GM23248 (cell line): ENCODE results near the gene ANO2. TPM values are rescaled to one million over a fixed set of nuclear protein-coding genes. Genes with fewer than 3 reads are reported as not detected.
A peak's percentile ranks its signal among the peaks of the same experiment; 100 is the strongest.

Source experiments
- DNase-seq: peaks from one replicate; pipeline ENCODE4 v3.0.0-alpha.2; 2015
- H2AFZ ChIP-seq: fragments of 200-600 bp; sonication (generic); 2 replicates; pipeline ENCODE4 v1.6.1; 2016; ENCODE audit warnings: antibody characterized with exemption
- H3F3A ChIP-seq: fragments of 200-600 bp; sonication (generic); 2 replicates; pipeline ENCODE4 v1.6.1; 2016; ENCODE audit warnings: mild to moderate bottlenecking, antibody characterized with exemption, mixed run types; ENCODE audit not compliant: insufficient read depth
- H3K27ac ChIP-seq: fragments of 200-600 bp; sonication (generic); 2 replicates; pipeline ENCODE4 v1.5.1; 2016; ENCODE audit warnings: mild to moderate bottlenecking
- H3K27me3 ChIP-seq: fragments of 200-600 bp; sonication (generic); replicated peaks from 2 replicates; pipeline ENCODE4 v1.6.1; 2016; ENCODE audit warnings: mild to moderate bottlenecking; ENCODE audit not compliant: insufficient read depth
- H3K36me3 ChIP-seq: fragments of 200-600 bp; sonication (generic); 2 replicates; pipeline ENCODE4 v1.6.1; 2016; ENCODE audit warnings: low read depth, mild to moderate bottlenecking
- H3K4me1 ChIP-seq: fragments of 200-600 bp; sonication (generic); 2 replicates; pipeline ENCODE4 v1.6.1; 2016; ENCODE audit warnings: mild to moderate bottlenecking; ENCODE audit not compliant: insufficient read depth
- H3K4me2 ChIP-seq: fragments of 200-600 bp; sonication (generic); one replicate; pipeline ENCODE4 v1.6.1; 2016; ENCODE audit warnings: mild to moderate bottlenecking; ENCODE audit not compliant: unreplicated experiment
- H3K4me3 ChIP-seq: fragments of 200-600 bp; sonication (generic); 2 replicates; pipeline ENCODE4 v1.5.1; 2016; ENCODE audit warnings: mild to moderate bottlenecking
- H3K79me2 ChIP-seq: fragments of 200-600 bp; sonication (generic); 2 replicates; pipeline ENCODE4 v1.6.1; 2016; ENCODE audit warnings: mild to moderate bottlenecking; ENCODE audit not compliant: insufficient read depth
- H3K9ac ChIP-seq: fragments of 200-600 bp; sonication (generic); 2 replicates; pipeline ENCODE4 v1.6.1; 2016; ENCODE audit warnings: mild to moderate bottlenecking
- H3K9me2 ChIP-seq: fragments of 200-600 bp; sonication (generic); 2 replicates; pipeline ENCODE4 v1.6.1; 2016; ENCODE audit warnings: mixed run types, mild to moderate bottlenecking, moderate library complexity; ENCODE audit not compliant: insufficient read depth
- H3K9me3 ChIP-seq: fragments of 200-600 bp; sonication (generic); one replicate; pipeline ENCODE4 v1.6.1; 2017; ENCODE audit warnings: low read depth
- H4K20me1 ChIP-seq: fragments of 200-600 bp; sonication (generic); 2 replicates; pipeline ENCODE4 v1.6.0; 2016; ENCODE audit not compliant: insufficient read depth
- EZH2 ChIP-seq: fragments of 200-600 bp; sonication (generic); IDR thresholded peaks from 2 replicates; pipeline ENCODE4 v1.6.1; 2018; ENCODE audit warnings: antibody characterized with exemption, mild to moderate bottlenecking; ENCODE audit not compliant: insufficient read depth, poor library complexity, severe bottlenecking
- EZH2phosphoT487 ChIP-seq: fragments of 200-600 bp; sonication (generic); IDR thresholded peaks from 2 replicates; pipeline ENCODE4 v1.6.1; 2018; ENCODE audit warnings: antibody characterized with exemption, moderate library complexity, mild to moderate bottlenecking, low read depth; ENCODE audit not compliant: insufficient read depth
- WGBS, 2 experiments: methylation state at CpG; one replicate each; pipeline ENCODE4 v1.1.6; 2015 to 2017; ENCODE audit warnings: low lambda C conversion rate in 2 of 2, low coverage in 1 of 2; ENCODE audit errors: missing lambda C conversion rate in 2 of 2; 5-methylcytosine and 5-hydroxymethylcytosine counted together
- in situ Hi-C: fragments of 300-500 bp; cut with MboI; formaldehyde crosslinking; loops from 2 replicates; pipeline ENCODE4 v1.15.0; 2020
- polyA plus RNA-seq: library from polyadenylated mRNA; unstranded; fragments of >200 nt; fragmentation: Nextera tagmentation; extraction: Ambion mirVana; gene quantifications from 2 replicates; pipeline ENCODE4 v1.2.1, GENCODE V29; 2016
- total RNA-seq: library from RNA; depleted of rRNA; stranded (reverse); fragments of >200 nt; shearing (Covaris generic); gene quantifications from 2 replicates; pipeline ENCODE4 v1.2.3, GENCODE V29; 2014

The ANO2 gene
- total and polyA plus RNA-seq, 2 experiments from 2014 or later = not detected

GRCh38 chr12:5581616-5582015 lies 363.4 kb downstream of the ANO2 start:
- Histone ChIP-seq H3K27me3 (no peaks in the 10 kb centered on the region), H3K79me2 (no peaks in the 10 kb centered on the region), H3K4me3 (no peak overlapping the region), H3K4me2 (no peak overlapping the region), H3K9ac (no peak overlapping the region), H3K27ac (no peak overlapping the region), H3K36me3 (no peaks in the 10 kb centered on the region), H3F3A (no peaks in the 10 kb centered on the region), H3K9me3 (no peaks in the 10 kb centered on the region), H3K9me2 (no peaks in the 10 kb centered on the region), H4K20me1 (no peaks in the 10 kb centered on the region), H2AFZ (no peak overlapping the region), H3K4me1 (peaks cover 23% of the 10 kb centered on the region)
- no peak for TF ChIP-seq EZH2phosphoT487
- no peak for TF ChIP-seq EZH2
- in situ Hi-C loops = no loop called here
- no peak for DNase-seq
- WGBS, 2 experiments = 13 to 16% methylated on average over 4 of the region's 4 CpGs

GRCh38 chr12:5581019-5581418 lies 364.0 kb downstream of the ANO2 start:
- no peaks in the 10 kb centered on the region for H4K20me1 ChIP-seq
- no peak overlapping the region for H3K9ac ChIP-seq
- H3F3A ChIP-seq = no peaks in the 10 kb centered on the region
- H2AFZ ChIP-seq = no peak overlapping the region
- no peak overlapping the region for H3K4me3 ChIP-seq
- no peaks in the 10 kb centered on the region for H3K79me2 ChIP-seq
- H3K27ac ChIP-seq = no peak overlapping the region
- no peaks in the 10 kb centered on the region for H3K9me2 ChIP-seq
- H3K4me2 ChIP-seq = no peak overlapping the region
- no peaks in the 10 kb centered on the region for H3K27me3 ChIP-seq
- peaks cover 17% of the 10 kb centered on the region for H3K4me1 ChIP-seq
- in situ Hi-C loops = no loop called here
- TF ChIP-seq EZH2 (no peak), EZH2phosphoT487 (no peak)
- peak; percentile 41 for DNase-seq
- H3K9me3 ChIP-seq = no peaks in the 10 kb centered on the region
- 9 to 14% methylated on average over 3 of the region's 3 CpGs for WGBS, 2 experiments
- H3K36me3 ChIP-seq = no peaks in the 10 kb centered on the region

GRCh38 chr12:5578775-5579174 lies 366.3 kb downstream of the ANO2 start:
- no peak for DNase-seq
- TF ChIP-seq EZH2 (no peak), EZH2phosphoT487 (no peak)
- H3K4me3 ChIP-seq = no peak overlapping the region
- WGBS, 2 experiments = 45 to 50% methylated on average over 3 of the region's 3 CpGs
- H3K9ac ChIP-seq = no peak overlapping the region
- no peak overlapping the region for H3K4me2 ChIP-seq
- no peaks in the 10 kb centered on the region for H3K79me2 ChIP-seq
- no peak overlapping the region for H3K27ac ChIP-seq
- no peaks in the 10 kb centered on the region for H4K20me1 ChIP-seq
- in situ Hi-C loops = no loop called here
- H3K27me3 ChIP-seq = no peaks in the 10 kb centered on the region
- H3K4me1 ChIP-seq = peaks cover 16% of the 10 kb centered on the region; the same call in 1 of the 2 replicates
- H2AFZ ChIP-seq = no peak overlapping the region
- no peaks in the 10 kb centered on the region for H3K9me3 ChIP-seq
- no peaks in the 10 kb centered on the region for H3F3A ChIP-seq
- no peaks in the 10 kb centered on the region for H3K36me3 ChIP-seq
- H3K9me2 ChIP-seq = no peaks in the 10 kb centered on the region

- no peaks in the 10 kb centered on the region for H4K20me1 ChIP-seq
- TF ChIP-seq EZH2 (no peak), EZH2phosphoT487 (no peak)
- H3K4me1 ChIP-seq = peaks cover 16% of the 10 kb centered on the region; the same call in 1 of the 2 replicates
- no peaks in the 10 kb centered on the region for H3K36me3 ChIP-seq
- WGBS, 2 experiments = 48 to 50% methylated on average over 8 of the region's 8 CpGs
- no peak overlapping the region for H2AFZ ChIP-seq
- no peaks in the 10 kb centered on the region for H3K9me2 ChIP-seq
- no peak overlapping the region for H3K4me2 ChIP-seq
- H3K27ac ChIP-seq = no peak overlapping the region
- in situ Hi-C loops = no loop called here
- no peak overlapping the region for H3K4me3 ChIP-seq
- no peaks in the 10 kb centered on the region for H3K79me2 ChIP-seq
- no peaks in the 10 kb centered on the region for H3K27me3 ChIP-seq
- no peak overlapping the region for H3K9ac ChIP-seq
- no peaks in the 10 kb centered on the region for H3F3A ChIP-seq
- H3K9me3 ChIP-seq = no peaks in the 10 kb centered on the region
- no peak for DNase-seq
Measured at GRCh38 chr12:5577741-5578140, 367.3 kb downstream of the ANO2 start.

GRCh38 chr12:5577211-5577612 lies 367.8 kb downstream of the ANO2 start:
- TF ChIP-seq EZH2 (no peak), EZH2phosphoT487 (no peak)
- no peaks in the 10 kb centered on the region for H3K79me2 ChIP-seq
- no peaks in the 10 kb centered on the region for H3K9me3 ChIP-seq
- no peaks in the 10 kb centered on the region for H3F3A ChIP-seq
- no peaks in the 10 kb centered on the region for H3K27me3 ChIP-seq
- H3K27ac ChIP-seq = no peak overlapping the region
- DNase-seq = no peak
- in situ Hi-C loops = no loop called here
- H4K20me1 ChIP-seq = no peaks in the 10 kb centered on the region
- H3K4me1 ChIP-seq = peaks cover 16% of the 10 kb centered on the region; the same call in 1 of the 2 replicates
- H3K4me3 ChIP-seq = no peak overlapping the region
- 55 to 59% methylated on average over 3 of the region's 3 CpGs for WGBS, 2 experiments
- no peak overlapping the region for H2AFZ ChIP-seq
- H3K9ac ChIP-seq = no peak overlapping the region
- no peaks in the 10 kb centered on the region for H3K36me3 ChIP-seq
- no peaks in the 10 kb centered on the region for H3K9me2 ChIP-seq
- no peak overlapping the region for H3K4me2 ChIP-seq
